HCT116 (cell line): ENCODE results near the gene ATXN7L3B. TPM values are rescaled to one million over a fixed set of nuclear protein-coding genes. Genes with fewer than 3 reads are reported as not detected.

Experiments used
- ATAC-seq: fragments of 200-7000 bp; cut with Tn5 transposase; 2 replicates; pipeline ENCODE4 v1.9.1; 2020; ENCODE audit warnings: mild to moderate bottlenecking, moderate library complexity
- BruUV-seq: library from RNA; stranded (reverse); fragments of 400-500 nt; replicated peaks from 2 replicates; lab custom pipeline; 2021; lab: Mats Ljungman, UMichigan
- CTCF ChIA-PET: fragments of 300-600 bp; sonication (Branson Sonifier 250); formaldehyde crosslinking; loops from one replicate; lab custom pipeline; 2021; ENCODE audit warnings: antibody characterized with exemption; lab: Charles Lee
- POLR2A ChIA-PET: fragments of 300-600, 350-600 bp; sonication (Branson Sonifier 250); formaldehyde crosslinking; loops from one replicate; lab custom pipeline; 2021; ENCODE audit warnings: antibody characterized with exemption; lab: Charles Lee
- RAD21 ChIA-PET, 2 experiments: fragments of 300-600 bp; sonication (Branson Sonifier 250); formaldehyde crosslinking; loops; one replicate each; lab custom pipeline; 2023; ENCODE audit warnings: low total read pairs in 2 of 2; ENCODE audit not compliant: uncharacterized antibody in 2 of 2, unreplicated experiment in 2 of 2, low non-redundant PET in 1 of 2; lab: Charles Lee
- DNase-seq: peaks from one replicate; pipeline ENCODE4 v3.0.0-alpha.2; 2010; ENCODE audit warnings: low read depth, low spot score
- H2AFZ ChIP-seq: fragments of 200-600 bp; shearing (Covaris generic), sonication (generic); 2 replicates; pipeline ENCODE4 v1.6.1; 2017; ENCODE audit warnings: low read depth, mixed run types, mixed read lengths, antibody characterized with exemption, low read length; ENCODE audit not compliant: poor library complexity, severe bottlenecking
- H3K27ac ChIP-seq: 2 replicates; pipeline ENCODE4 v1.5.1; 2012; ENCODE audit warnings: low read depth, low read length
- H3K27me3 ChIP-seq: fragments of 200-600 bp; sonication (generic); 2 replicates; pipeline ENCODE4 v1.6.1; 2016; ENCODE audit warnings: mixed run types, low read length, mixed read lengths; ENCODE audit not compliant: insufficient read depth
- H3K36me3 ChIP-seq, 2 experiments: fragments of 200-500 bp in 1 of 2; fragments of 200-600 bp in 1 of 2; sonication (Bioruptor generic) in 1 of 2; sonication (generic) in 1 of 2; 2 replicates each; pipeline versions ENCODE4 v1.5.1 to v1.6.1; 2014 to 2016; ENCODE audit warnings: low read length in 2 of 2, inconsistent platforms in 1 of 2, mixed read lengths in 1 of 2, mixed run types in 1 of 2; ENCODE audit not compliant: insufficient read depth in 2 of 2, control insufficient read depth in 1 of 2
- H3K4me1 ChIP-seq, 2 experiments: fragments of 200-600 bp in 1 of 2; sonication (generic) in 1 of 2; 2 replicates each; pipeline versions ENCODE4 v1.5.1 to v1.6.1; 2012 to 2017; ENCODE audit warnings: low read length in 2 of 2, inconsistent platforms in 1 of 2, mild to moderate bottlenecking in 1 of 2, mixed read lengths in 1 of 2, mixed run types in 1 of 2, moderate library complexity in 1 of 2; ENCODE audit not compliant: insufficient read depth in 2 of 2, control insufficient read depth in 1 of 2
- H3K4me2 ChIP-seq: fragments of 200-600 bp; sonication (generic); 2 replicates; pipeline ENCODE4 v1.6.1; 2017; ENCODE audit warnings: mixed run types, low read length, mixed read lengths
- H3K4me3 ChIP-seq, 2 experiments: fragments of 200-600 bp in 1 of 2; sonication (generic) in 1 of 2; replicated peaks in 1 of 2; 2 replicates each; pipeline ENCODE4 v1.5.1; 2011 to 2016; ENCODE audit warnings: low read length in 2 of 2, control low read depth in 1 of 2, low read depth in 1 of 2, mild to moderate bottlenecking in 1 of 2, mixed read lengths in 1 of 2, mixed run types in 1 of 2
- H3K79me2 ChIP-seq: fragments of 200-600 bp; sonication (generic); 2 replicates; pipeline ENCODE4 v1.6.1; 2017; ENCODE audit warnings: mild to moderate bottlenecking, mixed run types, low read length, moderate library complexity, mixed read lengths; ENCODE audit not compliant: insufficient read depth
- H3K9ac ChIP-seq: fragments of 200-600 bp; sonication (generic); 2 replicates; pipeline ENCODE4 v1.6.1; 2016; ENCODE audit warnings: low read length, mixed read lengths
- H3K9me2 ChIP-seq: fragments of 200-600 bp; sonication (generic), shearing (Covaris generic); 2 replicates; pipeline ENCODE4 v1.6.1; 2017; ENCODE audit warnings: mixed run types, mild to moderate bottlenecking, moderate library complexity; ENCODE audit not compliant: insufficient read depth
- H3K9me3 ChIP-seq, 2 experiments: fragments of 200-500 bp in 1 of 2; fragments of 200-600 bp in 1 of 2; sonication (Bioruptor generic) in 1 of 2; sonication (generic) in 1 of 2; 2 replicates each; pipeline ENCODE4 v1.6.1; 2014 to 2017; ENCODE audit warnings: low read length in 2 of 2, mixed read lengths in 2 of 2, inconsistent platforms in 1 of 2, low read depth in 1 of 2, mild to moderate bottlenecking in 1 of 2, mixed run types in 1 of 2, moderate library complexity in 1 of 2; ENCODE audit not compliant: control insufficient read depth in 1 of 2, insufficient read depth in 1 of 2
- H4K20me1 ChIP-seq: fragments of 200-600 bp; sonication (generic), shearing (Covaris generic); 2 replicates; pipeline ENCODE4 v1.6.1; 2017; ENCODE audit warnings: mixed run types, mild to moderate bottlenecking, moderate library complexity; ENCODE audit not compliant: insufficient read depth
- CBX3 ChIP-seq: IDR thresholded peaks from 2 replicates; pipeline ENCODE4 v1.6.1; 2012; ENCODE audit warnings: low read depth
- CEBPB ChIP-seq: IDR thresholded peaks from 2 replicates; pipeline ENCODE4 v1.6.1; 2012; ENCODE audit warnings: low read depth
- EZH2 ChIP-seq: fragments of 200-600 bp; sonication (generic); IDR thresholded peaks from 2 replicates; pipeline ENCODE4 v1.6.1; 2017; ENCODE audit warnings: antibody characterized with exemption, mixed run types
- POLR2A ChIP-seq: IDR thresholded peaks from 2 replicates; pipeline ENCODE4 v1.7.0; 2011; ENCODE audit warnings: borderline replicate concordance; ENCODE audit not compliant: insufficient read depth, insufficient read length; ENCODE audit errors: extremely low read depth
- RAD21 ChIP-seq: IDR thresholded peaks from 2 replicates; pipeline ENCODE4 v1.6.1; 2012; ENCODE audit warnings: low read depth, mild to moderate bottlenecking
- SIN3A ChIP-seq: IDR thresholded peaks from 2 replicates; pipeline ENCODE4 v1.6.1; 2012; ENCODE audit warnings: low read depth
- SP1 ChIP-seq: IDR thresholded peaks from 2 replicates; pipeline ENCODE4 v1.6.1; 2012; ENCODE audit warnings: low read depth
- TCF7L2 ChIP-seq: IDR thresholded peaks from 2 replicates; pipeline ENCODE4 v1.7.0; 2011; ENCODE audit warnings: borderline replicate concordance, inconsistent platforms; ENCODE audit not compliant: insufficient read depth, insufficient read length; ENCODE audit errors: extremely low read depth
- YY1 ChIP-seq: IDR thresholded peaks from 2 replicates; pipeline ENCODE4 v1.6.1; 2011; ENCODE audit warnings: low read length, low read depth, moderate library complexity, mild to moderate bottlenecking; ENCODE audit not compliant: insufficient replicate concordance; ENCODE audit errors: extremely low read depth
- intact Hi-C: fragments of 100-400 bp; cut with micrococcal nuclease; formaldehyde crosslinking; loops from 2 replicates; pipeline ENCODE4 v1.10.0; 2022
- total RNA-seq: library from RNA; stranded (reverse); gene quantifications from one replicate; pipeline ENCODE4 v1.2.1, GENCODE V29; 2021; ENCODE audit not compliant: unreplicated experiment
- TF ChIP-seq, protein P1 (sequence below), 3 experiments: fragments of 200-600 bp in 1 of 3; sonication (generic) in 1 of 3; IDR thresholded peaks in 2 of 3; conservative IDR thresholded peaks in 1 of 3; 2 replicates each; pipeline ENCODE4 v1.5.1; 2012 to 2017; ENCODE audit warnings: low read depth in 2 of 3, low read length in 2 of 3, antibody characterized with exemption in 1 of 3, borderline replicate concordance in 1 of 3, control low read depth in 1 of 3, mild to moderate bottlenecking in 1 of 3, mixed read lengths in 1 of 3, mixed run types in 1 of 3, moderate library complexity in 1 of 3; ENCODE audit not compliant: insufficient read depth in 1 of 3
- TF ChIP-seq, protein P2 (sequence below): IDR thresholded peaks from 2 replicates; pipeline ENCODE4 v1.6.1; 2012

Gene ATXN7L3B
- total RNA-seq, 1 experiment from 2014 or later = 28.1 TPM

DNA sequence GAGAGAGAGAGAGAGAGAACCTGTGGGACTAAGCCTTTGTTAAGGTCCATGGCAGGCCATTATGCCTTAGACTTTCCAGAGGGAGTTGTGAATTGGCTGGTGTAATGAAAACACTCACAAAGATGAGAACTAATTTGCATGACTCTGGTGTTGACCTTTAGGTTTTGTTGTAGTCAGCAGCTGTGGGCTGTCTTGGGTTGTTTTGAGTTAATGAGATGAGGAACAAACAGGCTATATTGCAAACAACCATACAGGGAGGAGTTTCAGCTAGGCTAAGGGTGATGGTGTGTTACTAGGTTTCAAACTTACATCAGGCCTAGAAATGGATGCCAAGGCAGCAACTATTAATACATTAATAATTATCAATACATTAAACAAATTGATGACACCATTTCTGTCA, 26.3 kb downstream of the ATXN7L3B start:
- Histone ChIP-seq H3K4me3 (no peak overlapping the region), H3K27ac (no peak overlapping the region), H3K79me2 (no peaks in the 10 kb centered on the region), H3K4me2 (no peak overlapping the region), H3K4me1 (no peaks in the 10 kb centered on the region), H3K36me3 (no peaks in the 10 kb centered on the region), H3K27me3 (no peaks in the 10 kb centered on the region), H3K9ac (no peak overlapping the region), H3K9me3 (no peaks in the 10 kb centered on the region), H3K9me2 (peaks cover 6% of the 10 kb centered on the region; the same call in 1 of the 2 replicates), H2AFZ (no peak overlapping the region), H4K20me1 (no peaks in the 10 kb centered on the region)
- no TSS peak for BruUV-seq
- intact Hi-C loops = no loop called here
- RAD21 ChIA-PET = no interaction called here
- ATAC-seq = no peak
- CTCF ChIA-PET = no interaction called here
- POLR2A ChIA-PET = no interaction called here
- no peak for DNase-seq
- no peak for TF ChIP-seq SP1
- TF ChIP-seq, protein P1, sequence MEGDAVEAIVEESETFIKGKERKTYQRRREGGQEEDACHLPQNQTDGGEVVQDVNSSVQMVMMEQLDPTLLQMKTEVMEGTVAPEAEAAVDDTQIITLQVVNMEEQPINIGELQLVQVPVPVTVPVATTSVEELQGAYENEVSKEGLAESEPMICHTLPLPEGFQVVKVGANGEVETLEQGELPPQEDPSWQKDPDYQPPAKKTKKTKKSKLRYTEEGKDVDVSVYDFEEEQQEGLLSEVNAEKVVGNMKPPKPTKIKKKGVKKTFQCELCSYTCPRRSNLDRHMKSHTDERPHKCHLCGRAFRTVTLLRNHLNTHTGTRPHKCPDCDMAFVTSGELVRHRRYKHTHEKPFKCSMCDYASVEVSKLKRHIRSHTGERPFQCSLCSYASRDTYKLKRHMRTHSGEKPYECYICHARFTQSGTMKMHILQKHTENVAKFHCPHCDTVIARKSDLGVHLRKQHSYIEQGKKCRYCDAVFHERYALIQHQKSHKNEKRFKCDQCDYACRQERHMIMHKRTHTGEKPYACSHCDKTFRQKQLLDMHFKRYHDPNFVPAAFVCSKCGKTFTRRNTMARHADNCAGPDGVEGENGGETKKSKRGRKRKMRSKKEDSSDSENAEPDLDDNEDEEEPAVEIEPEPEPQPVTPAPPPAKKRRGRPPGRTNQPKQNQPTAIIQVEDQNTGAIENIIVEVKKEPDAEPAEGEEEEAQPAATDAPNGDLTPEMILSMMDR (IDR thresholded peaks at IDR 0.05 in 2 of 3, conservative IDR thresholded peaks at IDR 0.05 in 1 of 3; ENCODE audit: borderline replicate concordance in 1 of 3, insufficient read depth in 1 of 3, low read depth in 2 of 3, low read length in 2 of 3) = no peak
- no peak for TF ChIP-seq POLR2A
- no peak for TF ChIP-seq CEBPB
- no peak for TF ChIP-seq RAD21
- TF ChIP-seq EZH2 = no peak
- no peak for TF ChIP-seq TCF7L2
- TF ChIP-seq, protein P2, sequence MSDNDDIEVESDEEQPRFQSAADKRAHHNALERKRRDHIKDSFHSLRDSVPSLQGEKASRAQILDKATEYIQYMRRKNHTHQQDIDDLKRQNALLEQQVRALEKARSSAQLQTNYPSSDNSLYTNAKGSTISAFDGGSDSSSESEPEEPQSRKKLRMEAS = no peak
- TF ChIP-seq YY1 = no peak
- no peak for TF ChIP-seq CBX3
- TF ChIP-seq SIN3A = no peak
